Kidney (tissue), 14 donors: ENCODE measurements around the gene PCNA. TPM values are rescaled to one million over a fixed set of nuclear protein-coding genes. Genes with fewer than 3 reads are reported as not detected.

ENCODE experiments used
- DNase-seq, 5 donors: peaks; one replicate each; pipeline ENCODE4 v3.0.0-alpha.2; 2013 to 2020
- FAIRE-seq: peaks from 2 replicates; lab custom pipeline; 2012; peaks lifted over from hg19 to GRCh38; lab: Jason Lieb, UNC
- H3K27ac ChIP-seq, 2 donors: one replicate each; pipeline ENCODE4 v1.7.0; 2013; ENCODE audit warnings: low read depth in 2 of 2, low read length in 2 of 2, inconsistent platforms in 1 of 2
- H3K27me3 ChIP-seq: one replicate; pipeline ENCODE4 v1.7.1; 2013; ENCODE audit warnings: low read length, inconsistent platforms; ENCODE audit not compliant: control insufficient read depth, insufficient read depth
- H3K36me3 ChIP-seq, 3 donors: one replicate each; pipeline versions ENCODE4 v1.7.0 to v1.7.1; 2013; ENCODE audit warnings: low read length in 3 of 3, control low read depth in 1 of 3, inconsistent platforms in 1 of 3; ENCODE audit not compliant: insufficient read depth in 3 of 3, control insufficient read depth in 2 of 3
- H3K4me1 ChIP-seq, 3 donors: one replicate each; pipeline versions ENCODE4 v1.7.0 to v1.7.1; 2013; ENCODE audit warnings: low read length in 3 of 3, inconsistent platforms in 1 of 3, low read depth in 1 of 3; ENCODE audit not compliant: control insufficient read depth in 2 of 3, insufficient read depth in 2 of 3
- H3K4me3 ChIP-seq, 3 donors: one replicate each; pipeline versions ENCODE4 v1.7.0 to v1.8.1; 2013; ENCODE audit warnings: low read length in 3 of 3, control low read depth in 1 of 3, inconsistent platforms in 1 of 3
- H3K9ac ChIP-seq, 3 donors: one replicate each; pipeline versions ENCODE4 v1.7.0 to v1.7.1; 2013; ENCODE audit warnings: low read length in 3 of 3, control low read depth in 1 of 3, inconsistent platforms in 1 of 3
- H3K9me3 ChIP-seq, 3 donors: one replicate each; pipeline versions ENCODE4 v1.7.0 to v1.7.1; 2013; ENCODE audit warnings: low read length in 3 of 3, control low read depth in 1 of 3, inconsistent platforms in 1 of 3; ENCODE audit not compliant: control insufficient read depth in 2 of 3, insufficient read depth in 1 of 3
- CTCF ChIP-seq: IDR thresholded peaks from 3 replicates; pipeline ENCODE4 v1.5.1; 2012; ENCODE audit warnings: mild to moderate bottlenecking, moderate library complexity, borderline replicate concordance; ENCODE audit not compliant: insufficient read depth; ENCODE audit errors: extremely low read depth
- intact Hi-C: fragments of 100-400 bp; cut with DNase I; formaldehyde crosslinking; loops from one replicate; pipeline ENCODE4 v1.11.1; 2022
- polyA plus RNA-seq: library from polyadenylated mRNA; stranded (reverse); fragments of 350-450 nt; fragmentation: Illumina TruSeq; extraction: RNeasy Lipid Tissue Mini Kit (QIAGEN cat#74804); gene quantifications from one replicate; pipeline ENCODE4 v1.2.3, GENCODE V29; 2014; ENCODE audit warnings: low read depth, low replicate concordance; ENCODE audit not compliant: insufficient read depth
- total RNA-seq: library from RNA; stranded (reverse); fragmentation: NEBNext Ultra II Directional; extraction: Animal tissue kit (Norgen Biotek cat#: 25700); gene quantifications from one replicate; pipeline ENCODE4 v1.2.1, GENCODE V29; 2021
- donor health status: control.
- donor health status: control.
- donor health status: control.
- donor health status: control.
- donor health status: control.
- donor health status: DM: yes; HTN: yes; CAD: no.
- donor health status: Normal renal cell carcinoma (clear cell type).

Gene PCNA
- total and polyA plus RNA-seq, 2 donors from 2014 or later, result 46.4 to 48.2 TPM

- Histone ChIP-seq H3K27me3 (no peaks in the 10 kb centered on the region), H3K27ac (peak overlapping the region in 1 of 2 donors; percentile 6), H3K9me3 (no peaks in the 10 kb centered on the region), H3K36me3 (no peaks in the 10 kb centered on the region), H3K4me3 (no peak overlapping the region), H3K9ac (no peak overlapping the region), H3K4me1 (peaks cover 0 to 18% (median 0%) of the 10 kb centered on the region in 3 donors)
- DNase-seq (no peak), FAIRE-seq (no peak)
- intact Hi-C loops, result no loop called here
- no peak for TF ChIP-seq CTCF
Observed at GRCh38 chr20:5150226-5151076, 30.7 kb upstream of the PCNA start.

GRCh38 chr20:5149892-5150225 lies 30.1 kb upstream of the PCNA start:
- Histone ChIP-seq H3K4me3 (no peak overlapping the region), H3K27me3 (no peaks in the 10 kb centered on the region), H3K36me3 (no peaks in the 10 kb centered on the region), H3K9ac (no peak overlapping the region), H3K9me3 (no peaks in the 10 kb centered on the region), H3K27ac (no peak overlapping the region), H3K4me1 (peaks cover 0 to 20% (median 0%) of the 10 kb centered on the region in 3 donors)
- intact Hi-C loops, result no loop called here
- DNase-seq, result no peak
- no peak for FAIRE-seq
- no peak for TF ChIP-seq CTCF

GRCh38 chr20:5148581-5148980 lies 28.8 kb upstream of the PCNA start:
- H3K36me3 ChIP-seq, result no peaks in the 10 kb centered on the region
- H3K27me3 ChIP-seq, result no peaks in the 10 kb centered on the region
- H3K9ac ChIP-seq, result no peak overlapping the region
- peak in 2 of 5 donors; percentile 23 to 36 for DNase-seq
- TF ChIP-seq CTCF, result no peak
- H3K4me1 ChIP-seq, result peaks cover 0 to 20% (median 0%) of the 10 kb centered on the region in 3 donors
- no peak overlapping the region for H3K27ac ChIP-seq
- intact Hi-C loops, result no loop called here
- H3K9me3 ChIP-seq, result no peaks in the 10 kb centered on the region
- no peak overlapping the region for H3K4me3 ChIP-seq
- no peak for FAIRE-seq
